GM20000 (cell line): ENCODE results near the gene ASTN1.

Source experiments
- DNase-seq: peaks from one replicate; pipeline ENCODE4 v3.0.0; 2012; ENCODE audit warnings: low spot score
- TF ChIP-seq, protein P1 (sequence below): IDR thresholded peaks from 2 replicates; pipeline ENCODE4 v1.5.1; 2012; ENCODE audit warnings: mild to moderate bottlenecking, control low read depth; ENCODE audit errors: extremely low read depth, missing control alignments

Gene ASTN1

DNA sequence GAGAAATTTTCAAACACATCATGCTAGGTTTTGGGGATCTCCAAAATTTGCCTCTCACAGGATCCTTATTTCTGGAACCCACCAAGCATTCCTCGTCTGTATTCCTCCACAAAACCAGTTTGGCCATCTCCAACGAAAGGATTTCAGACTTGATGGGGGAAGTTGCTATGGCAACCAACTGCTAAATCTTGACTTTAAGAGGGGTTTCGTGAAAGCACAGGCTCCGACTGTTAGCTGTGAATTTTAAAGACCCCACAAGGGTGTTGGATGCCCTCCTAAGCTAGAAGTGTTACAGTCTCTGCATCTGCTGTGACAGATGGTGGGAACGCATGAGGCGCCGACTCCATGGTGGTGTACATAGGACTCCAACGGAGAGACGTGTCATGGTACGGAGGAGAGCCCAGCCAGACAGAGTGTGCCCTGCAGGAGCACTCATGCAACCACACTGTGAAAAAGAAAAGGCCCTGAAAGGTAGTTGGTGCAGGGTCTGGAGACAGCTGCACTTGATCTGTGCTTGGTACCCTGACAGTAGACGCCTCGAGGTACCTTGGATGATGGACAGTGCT is 147.1 kb downstream of the ASTN1 start:
- TF ChIP-seq, protein P1, sequence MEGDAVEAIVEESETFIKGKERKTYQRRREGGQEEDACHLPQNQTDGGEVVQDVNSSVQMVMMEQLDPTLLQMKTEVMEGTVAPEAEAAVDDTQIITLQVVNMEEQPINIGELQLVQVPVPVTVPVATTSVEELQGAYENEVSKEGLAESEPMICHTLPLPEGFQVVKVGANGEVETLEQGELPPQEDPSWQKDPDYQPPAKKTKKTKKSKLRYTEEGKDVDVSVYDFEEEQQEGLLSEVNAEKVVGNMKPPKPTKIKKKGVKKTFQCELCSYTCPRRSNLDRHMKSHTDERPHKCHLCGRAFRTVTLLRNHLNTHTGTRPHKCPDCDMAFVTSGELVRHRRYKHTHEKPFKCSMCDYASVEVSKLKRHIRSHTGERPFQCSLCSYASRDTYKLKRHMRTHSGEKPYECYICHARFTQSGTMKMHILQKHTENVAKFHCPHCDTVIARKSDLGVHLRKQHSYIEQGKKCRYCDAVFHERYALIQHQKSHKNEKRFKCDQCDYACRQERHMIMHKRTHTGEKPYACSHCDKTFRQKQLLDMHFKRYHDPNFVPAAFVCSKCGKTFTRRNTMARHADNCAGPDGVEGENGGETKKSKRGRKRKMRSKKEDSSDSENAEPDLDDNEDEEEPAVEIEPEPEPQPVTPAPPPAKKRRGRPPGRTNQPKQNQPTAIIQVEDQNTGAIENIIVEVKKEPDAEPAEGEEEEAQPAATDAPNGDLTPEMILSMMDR: no peak
- no peak for DNase-seq

DNA sequence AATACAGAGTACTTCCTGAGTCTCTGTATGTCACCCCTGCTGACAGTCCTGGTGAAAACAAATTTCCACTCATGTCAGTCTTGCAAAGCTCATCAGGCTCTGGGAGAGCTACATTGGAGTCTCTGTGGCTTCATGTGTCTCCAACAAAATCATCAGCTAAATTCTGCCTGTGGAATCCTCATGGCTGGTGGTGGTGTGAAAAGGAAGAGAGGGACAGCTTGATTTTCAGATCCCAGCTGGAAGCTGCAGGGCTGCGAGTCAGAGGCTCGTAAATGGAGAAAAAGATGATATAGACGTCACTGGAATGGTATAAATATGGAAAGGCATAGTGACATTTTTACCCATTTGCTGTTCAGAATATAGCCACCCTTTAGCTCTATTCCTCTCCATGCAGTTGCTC is 150.2 kb downstream of the ASTN1 start:
- DNase-seq: no peak
- TF ChIP-seq, protein P1: no peak

DNA sequence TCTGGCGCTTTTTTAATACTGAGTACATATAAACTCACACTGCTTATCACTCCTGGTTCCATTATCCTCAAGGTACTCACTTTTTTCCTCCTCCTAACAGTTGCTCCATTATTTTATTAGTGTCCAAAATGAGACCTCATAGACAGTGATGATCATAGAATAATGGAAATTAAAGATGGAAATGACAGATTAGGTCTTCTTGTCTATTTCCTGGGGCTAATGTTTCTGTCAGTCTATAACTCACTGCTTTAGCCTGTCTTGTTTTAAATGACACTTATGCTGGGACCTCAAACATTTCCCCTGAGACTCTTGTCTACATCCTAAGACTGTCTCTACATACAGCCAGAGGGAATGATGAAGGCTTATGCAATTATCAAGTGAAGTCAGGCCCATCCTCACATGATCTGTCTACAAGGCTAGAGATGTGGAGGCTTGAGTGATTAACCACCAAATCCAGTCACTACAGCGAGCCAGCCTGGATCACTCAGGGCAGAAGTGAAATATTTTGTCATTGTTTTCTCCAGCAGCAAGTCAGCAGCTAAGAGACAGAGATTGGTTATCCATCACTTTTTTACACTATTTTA is 152.1 kb downstream of the ASTN1 start:
- no peak for DNase-seq
- TF ChIP-seq, protein P1: no peak

DNA sequence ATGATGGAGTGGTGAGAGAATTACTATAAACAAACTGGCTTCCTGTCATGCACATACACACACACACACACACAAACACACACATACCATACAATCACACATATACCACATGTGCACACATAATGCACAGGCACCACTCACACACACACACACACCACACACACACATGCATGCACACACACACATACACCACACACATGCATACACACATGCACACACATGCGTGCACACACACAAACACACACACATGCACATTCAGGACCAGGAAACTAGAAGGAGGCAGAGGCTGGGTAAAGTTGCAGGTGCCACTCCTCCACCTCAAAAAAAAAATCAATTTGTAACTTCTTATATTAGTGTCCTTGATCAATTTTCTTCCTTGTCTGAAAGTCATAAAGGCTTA is 153.0 kb downstream of the ASTN1 start:
- no peak for DNase-seq
- TF ChIP-seq, protein P1: no peak

DNA sequence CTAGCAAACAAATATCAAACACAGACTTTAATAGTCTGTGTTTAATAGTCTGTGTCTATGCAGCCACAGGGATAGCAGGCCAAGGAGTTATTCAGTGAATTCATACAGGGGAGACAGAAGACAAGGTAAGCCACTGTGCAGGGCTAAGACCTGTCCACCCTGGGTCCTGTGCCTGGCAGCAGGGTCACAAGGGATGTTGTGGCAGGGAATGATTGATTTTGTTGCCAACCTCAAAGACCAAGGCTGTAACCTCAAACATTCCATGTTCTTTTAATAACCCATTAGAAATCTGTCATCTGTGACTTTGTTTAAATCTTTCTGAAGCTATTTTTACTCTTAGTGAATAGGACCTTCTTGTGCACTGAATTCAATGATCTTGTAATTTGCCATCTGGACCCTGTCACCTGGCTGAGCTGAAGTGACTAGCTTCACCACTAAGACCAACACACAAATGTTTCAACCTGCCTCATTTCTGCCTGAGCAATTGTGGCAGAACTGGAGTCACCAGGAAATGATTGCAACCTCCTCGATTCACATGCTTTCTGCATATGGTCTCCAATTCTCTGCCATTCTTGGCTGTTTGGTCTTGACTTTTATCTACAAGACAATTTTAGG is 154.2 kb downstream of the ASTN1 start:
- no peak for DNase-seq
- TF ChIP-seq, protein P1: no peak

DNA sequence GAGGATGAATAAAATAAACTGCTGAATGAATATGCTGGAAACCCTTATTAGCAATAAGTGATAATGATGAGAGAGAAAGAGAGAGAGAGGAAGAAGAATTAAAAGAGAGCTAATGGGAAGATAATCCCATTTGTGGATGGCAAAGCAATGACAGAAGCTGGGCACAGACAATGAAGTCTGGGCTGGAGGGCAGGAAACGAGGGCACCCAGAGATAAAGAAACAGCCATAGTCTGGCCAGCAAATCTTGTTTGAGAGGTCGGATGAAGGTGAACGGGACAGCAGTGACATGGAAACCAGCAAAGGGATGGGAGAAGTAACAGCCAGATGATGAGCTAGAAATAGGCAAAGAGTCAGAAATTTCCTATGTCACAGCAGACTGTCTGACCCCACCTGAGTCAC is 155.9 kb downstream of the ASTN1 start:
- TF ChIP-seq, protein P1: no peak

DNA sequence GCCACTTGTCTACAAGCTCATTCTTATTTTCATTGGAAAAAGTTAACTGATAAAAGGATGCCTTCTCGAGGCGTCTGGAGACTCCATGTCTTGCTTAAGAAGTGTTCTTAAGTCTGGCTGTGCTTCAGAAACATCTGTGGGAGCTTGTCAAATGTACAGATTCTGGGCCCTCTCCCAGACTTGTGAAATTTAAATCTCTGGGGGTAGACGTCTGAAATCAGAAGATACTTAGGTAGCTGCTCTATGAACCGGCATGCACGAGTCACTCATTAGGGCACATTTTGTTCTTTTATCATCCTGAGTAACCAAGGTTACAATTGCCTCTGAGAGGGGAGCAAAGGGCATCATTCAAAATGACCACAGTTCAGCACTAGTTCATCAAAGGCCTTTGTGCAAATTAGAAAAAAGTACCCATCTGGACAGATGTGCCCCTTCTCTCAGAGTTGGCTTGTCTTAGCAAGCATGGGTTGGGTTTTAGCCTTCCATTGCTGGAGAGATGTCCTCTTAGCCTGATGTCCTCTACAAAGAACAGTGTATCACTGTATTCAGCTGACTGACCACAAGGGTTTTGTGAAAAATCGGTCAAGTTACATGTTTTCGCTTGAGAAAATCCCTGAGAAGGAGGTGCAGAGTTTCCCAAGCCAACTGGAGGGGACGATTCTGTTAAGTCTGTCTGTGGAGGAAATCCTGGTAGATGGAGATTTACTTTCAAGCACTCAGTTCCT is 156.9 kb downstream of the ASTN1 start:
- no peak for DNase-seq

More for the DNA sequence above, 155.9 kb downstream of the ASTN1 start:
- DNase-seq: no peak

More for the DNA sequence above, 156.9 kb downstream of the ASTN1 start:
- TF ChIP-seq, protein P1: no peak
